HUES48 (cell line): ENCODE measurements around the gene ANKRD34A.

Experiments
- H3K27ac ChIP-seq: one replicate; pipeline ENCODE4 v1.7.0; 2013; ENCODE audit warnings: low read depth, low read length, inconsistent platforms
- H3K27me3 ChIP-seq: 2 replicates; pipeline ENCODE4 v1.6.1; 2013; ENCODE audit warnings: mild to moderate bottlenecking, low read length; ENCODE audit not compliant: control insufficient read depth, insufficient read depth
- H3K36me3 ChIP-seq: 2 replicates; pipeline ENCODE4 v1.6.1; 2013; ENCODE audit warnings: low read length; ENCODE audit not compliant: control insufficient read depth, insufficient read depth
- H3K4me1 ChIP-seq: 2 replicates; pipeline ENCODE4 v1.6.1; 2013; ENCODE audit warnings: mild to moderate bottlenecking, low read length; ENCODE audit not compliant: control insufficient read depth, insufficient read depth
- H3K4me3 ChIP-seq: 2 replicates; pipeline ENCODE4 v1.5.1; 2013; ENCODE audit warnings: mild to moderate bottlenecking, low read depth, low read length
- H3K9ac ChIP-seq: 2 replicates; pipeline ENCODE4 v1.6.1; 2013; ENCODE audit warnings: mild to moderate bottlenecking, low read depth, low read length, moderate library complexity
- H3K9me3 ChIP-seq: 2 replicates; pipeline ENCODE4 v1.6.1; 2013; ENCODE audit warnings: low read length; ENCODE audit not compliant: control insufficient read depth, insufficient read depth

The ANKRD34A gene

DNA sequence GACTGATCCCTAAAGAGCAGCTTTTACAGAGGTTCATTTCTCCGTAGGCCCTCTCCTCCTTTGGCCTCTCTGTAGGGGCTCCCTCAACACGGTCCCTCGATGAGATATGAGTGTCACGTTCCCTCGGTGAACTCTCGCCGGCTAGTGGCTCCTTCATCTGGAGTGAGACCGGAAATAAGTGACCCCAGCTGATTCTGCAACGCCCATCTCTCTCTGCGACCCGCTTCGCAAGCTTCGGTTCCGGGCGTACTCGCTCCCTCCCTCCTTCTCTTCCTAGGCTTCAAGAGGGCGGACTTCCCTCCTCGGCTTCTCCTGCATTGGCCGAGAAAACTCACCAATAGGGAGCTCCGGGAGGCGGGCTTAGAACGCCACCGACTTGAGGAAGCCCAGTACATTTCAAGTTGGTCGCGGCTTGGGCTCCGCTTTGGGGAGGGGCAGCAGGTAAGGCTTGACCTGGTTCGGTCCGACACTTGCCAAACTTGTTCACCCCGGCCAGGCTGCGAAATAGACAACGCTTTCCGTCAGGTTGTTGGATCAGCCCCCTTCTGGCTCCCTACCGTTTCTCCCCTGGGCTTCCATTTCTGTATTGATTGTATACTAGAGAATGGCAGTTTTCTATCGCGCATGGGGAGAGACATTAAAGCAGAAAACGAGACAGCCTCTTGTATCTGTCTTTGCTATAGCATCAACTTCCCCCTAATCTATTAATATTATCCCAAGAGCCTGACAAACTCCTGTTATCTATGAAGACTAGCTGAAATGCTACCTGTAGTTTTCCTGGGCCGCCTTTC lies at the start of gene ANKRD34A, which contains the start of gene POLR3GL:
ANKRD34A (minus strand) TSS at position 248 of the 791 bp plus-strand sequence. CDS start 2,816 bp downstream, outside the sequence.
POLR3GL (plus strand) TSS at position 363 of the 791 bp plus-strand sequence. CDS start 10,176 bp downstream, outside the sequence.
- H3K4me1 ChIP-seq, result peaks cover 16% of the 10 kb centered on the region
- H3K27ac ChIP-seq, result peak within 1 kb of the TSS; percentile 32
- peaks cover 47% of the 10 kb centered on the region for H3K27me3 ChIP-seq
- H3K36me3 ChIP-seq, result no peaks in the 10 kb centered on the region
- no peak within 1 kb of the TSS for H3K9ac ChIP-seq
- H3K9me3 ChIP-seq, result no peaks in the 10 kb centered on the region
- H3K4me3 ChIP-seq, result peak within 1 kb of the TSS; percentile 79

GRCh38 chr1:146013559-146013922 lies 49.2 kb upstream of the ANKRD34A start:
- H3K27ac ChIP-seq, result no peak overlapping the region
- peaks cover 20% of the 10 kb centered on the region for H3K27me3 ChIP-seq
- H3K4me3 ChIP-seq, result no peak overlapping the region
- no peak overlapping the region for H3K9ac ChIP-seq
- no peaks in the 10 kb centered on the region for H3K9me3 ChIP-seq
- no peaks in the 10 kb centered on the region for H3K4me1 ChIP-seq
- no peaks in the 10 kb centered on the region for H3K36me3 ChIP-seq

GRCh38 chr1:146012703-146013558 lies 48.6 kb upstream of the ANKRD34A start:
- H3K36me3 ChIP-seq, result no peaks in the 10 kb centered on the region
- H3K27ac ChIP-seq, result no peak overlapping the region
- H3K9me3 ChIP-seq, result no peaks in the 10 kb centered on the region
- no peaks in the 10 kb centered on the region for H3K4me1 ChIP-seq
- H3K27me3 ChIP-seq, result peaks cover 13% of the 10 kb centered on the region
- H3K4me3 ChIP-seq, result no peak overlapping the region
- H3K9ac ChIP-seq, result no peak overlapping the region

- H3K27ac ChIP-seq, result no peak overlapping the region
- no peaks in the 10 kb centered on the region for H3K27me3 ChIP-seq
- H3K9me3 ChIP-seq, result no peaks in the 10 kb centered on the region
- no peaks in the 10 kb centered on the region for H3K4me1 ChIP-seq
- no peaks in the 10 kb centered on the region for H3K36me3 ChIP-seq
- H3K9ac ChIP-seq, result no peak overlapping the region
- H3K4me3 ChIP-seq, result no peak overlapping the region
Observed at GRCh38 chr1:146010126-146010738, 45.9 kb upstream of the ANKRD34A start.

DNA sequence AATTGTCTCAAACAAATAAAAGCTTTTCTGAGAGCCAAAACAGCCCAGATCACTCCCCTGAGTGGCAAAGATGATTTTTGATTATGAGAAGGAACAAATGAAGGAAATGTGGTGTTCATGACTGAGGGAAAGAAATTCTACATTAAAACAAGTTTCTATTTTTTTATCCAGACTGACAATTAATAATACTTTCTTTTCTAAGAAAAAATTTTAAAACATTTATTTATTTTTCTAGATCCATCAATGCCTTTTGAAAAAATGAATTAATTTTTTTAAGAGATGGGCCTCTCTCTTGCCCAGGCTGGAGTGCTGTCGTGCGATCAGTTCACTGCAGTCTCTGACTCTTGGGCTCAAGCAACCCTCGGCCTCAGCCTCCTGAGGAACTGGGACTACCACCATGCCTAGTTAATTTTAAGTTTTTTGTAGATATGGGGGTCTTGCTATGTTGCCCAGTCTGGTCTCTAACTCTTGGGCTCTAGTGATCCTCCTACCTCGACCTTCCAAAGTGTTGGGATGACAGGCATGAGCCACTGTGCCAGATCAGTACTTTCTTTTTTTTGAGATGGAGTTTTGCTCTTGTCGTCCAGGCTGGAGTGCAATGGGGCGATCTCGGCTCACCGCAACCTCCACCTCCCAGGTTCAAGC lies 43.2 kb upstream of the ANKRD34A start:
- Histone ChIP-seq H3K9me3 (no peaks in the 10 kb centered on the region), H3K4me1 (no peaks in the 10 kb centered on the region), H3K36me3 (no peaks in the 10 kb centered on the region), H3K27me3 (no peaks in the 10 kb centered on the region), H3K9ac (no peak overlapping the region), H3K27ac (no peak overlapping the region), H3K4me3 (no peak overlapping the region)

DNA sequence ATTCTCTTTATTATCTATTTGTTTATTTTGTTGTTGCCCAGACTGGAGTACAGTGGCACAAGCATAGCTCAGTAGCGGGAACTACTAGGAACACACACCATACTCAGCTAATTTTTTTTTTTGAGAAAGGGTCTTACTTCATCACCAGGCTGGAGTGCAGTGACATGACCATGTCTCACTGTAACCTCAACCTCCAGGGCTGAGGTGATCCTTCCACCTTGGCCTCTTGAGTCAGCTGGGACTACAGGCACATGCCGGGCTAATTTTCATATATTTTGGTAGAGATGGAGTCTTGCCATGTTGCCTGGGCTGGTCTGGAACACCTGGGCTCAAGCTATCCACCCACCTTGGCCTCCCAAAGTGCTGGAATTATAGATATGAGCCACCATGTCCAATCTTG lies 37.3 kb upstream of the ANKRD34A start:
- H3K27ac ChIP-seq, result no peak overlapping the region
- no peak overlapping the region for H3K9ac ChIP-seq
- H3K4me3 ChIP-seq, result no peak overlapping the region
- no peaks in the 10 kb centered on the region for H3K36me3 ChIP-seq
- no peaks in the 10 kb centered on the region for H3K27me3 ChIP-seq
- no peaks in the 10 kb centered on the region for H3K9me3 ChIP-seq
- peaks cover 19% of the 10 kb centered on the region for H3K4me1 ChIP-seq

DNA sequence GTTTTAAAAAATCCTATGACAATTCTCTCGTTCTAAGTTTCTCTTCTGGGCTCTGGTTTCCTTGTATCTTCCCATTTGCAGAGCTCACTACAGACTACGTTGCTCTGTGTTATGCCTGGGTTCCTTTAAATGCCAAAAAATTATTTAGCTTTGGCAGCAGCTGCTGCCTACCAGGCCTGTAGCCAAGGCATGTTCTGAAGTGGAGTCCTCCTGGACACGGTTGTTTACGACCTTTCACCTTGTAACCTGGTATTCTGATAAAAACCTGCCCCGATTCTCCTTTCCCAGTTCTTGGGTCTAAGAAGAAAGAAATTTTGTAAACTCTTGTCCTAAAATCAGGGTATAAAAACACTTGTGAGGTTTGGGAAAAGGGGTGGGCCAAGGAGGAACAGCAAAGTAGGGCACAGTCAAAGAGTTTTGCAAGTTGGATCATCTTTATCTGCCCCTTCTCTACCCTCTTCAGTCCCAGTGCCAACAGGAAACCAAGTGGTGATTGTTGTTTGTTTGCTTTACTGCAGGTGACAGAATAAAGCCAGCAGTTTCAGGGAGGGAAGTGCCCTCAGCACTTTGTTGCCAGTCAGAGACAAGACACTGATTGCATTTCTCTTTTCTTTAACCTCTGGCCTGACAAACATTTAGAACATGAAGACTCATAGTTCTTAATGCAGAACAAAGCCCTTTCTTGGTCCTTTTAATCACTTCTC lies 35.1 kb upstream of the ANKRD34A start:
- H3K27ac ChIP-seq, result peak overlapping the region; percentile 9
- no peak overlapping the region for H3K4me3 ChIP-seq
- H3K9me3 ChIP-seq, result no peaks in the 10 kb centered on the region
- no peaks in the 10 kb centered on the region for H3K27me3 ChIP-seq
- H3K9ac ChIP-seq, result no peak overlapping the region
- H3K4me1 ChIP-seq, result peaks cover 24% of the 10 kb centered on the region
- H3K36me3 ChIP-seq, result peaks cover 9% of the 10 kb centered on the region

GRCh38 chr1:145997718-145998023 lies 33.3 kb upstream of the ANKRD34A start:
- H3K27ac ChIP-seq, result no peak overlapping the region

GRCh38 chr1:145997016-145997717 lies 32.8 kb upstream of the ANKRD34A start:
- Histone ChIP-seq H3K9ac (peak overlapping the region; percentile 36; the same call in 1 of the 2 replicates), H3K27me3 (no peaks in the 10 kb centered on the region), H3K27ac (peak overlapping the region; percentile 23), H3K36me3 (peaks cover 32% of the 10 kb centered on the region), H3K9me3 (no peaks in the 10 kb centered on the region), H3K4me3 (peak overlapping the region; percentile 89), H3K4me1 (peaks cover 27% of the 10 kb centered on the region)

More at GRCh38 chr1:145997718-145998023, 33.3 kb upstream of the ANKRD34A start:
- Histone ChIP-seq H3K27me3 (no peaks in the 10 kb centered on the region), H3K4me1 (peaks cover 27% of the 10 kb centered on the region), H3K9ac (no peak overlapping the region), H3K4me3 (peak overlapping the region; percentile 89; the same call in 1 of the 2 replicates), H3K9me3 (no peaks in the 10 kb centered on the region), H3K36me3 (peaks cover 27% of the 10 kb centered on the region)
